ENCODE data around the gene DTD1. TPM values are rescaled to one million over a fixed set of nuclear protein-coding genes. Genes with fewer than 3 reads are reported as not detected.

Gene DTD1
- 61.6 and 70.0 TPM in 2 replicates for total RNA-seq

GRCh38 chr20:18587665-18588573, at the start of gene DTD1:
Gene DTD1, plus strand, starts transcription at chr20:18588054. Its CDS starts 19 bp downstream, at chr20:18588073.

GRCh38 chr20:18566892-18567738, 20.7 kb upstream of the DTD1 start, which contains the start of gene SMIM26:
Gene SMIM26, plus strand, starts transcription at chr20:18567432. Its CDS starts 47 bp downstream, at chr20:18567479.

GRCh38 chr20:18813483-18813882, 225.6 kb downstream of the DTD1 start, which contains the start of gene SCP2D1:
Gene SCP2D1, plus strand, starts transcription at chr20:18813783. Its CDS starts 33 bp downstream, at chr20:18813816.

Small RNAs within 50 kb of the gene (small RNA-seq; reads per million reads assigned to genes)
- not detected for gene RN7SL638P
- not detected for gene RNU6ATAC34P

Other genes starting within 250 kb of the DTD1 start
- 1.2 TPM in 2 replicates for gene DZANK1, start 121.0 kb upstream of the DTD1 start, total RNA-seq
- 11.8 and 16.2 TPM in 2 replicates for gene POLR3F, start 120.7 kb upstream of the DTD1 start, total RNA-seq
- gene RBBP9, start 90.8 kb upstream of the DTD1 start, total RNA-seq: 29.7 and 37.2 TPM in 2 replicates
- gene SEC23B, start 80.1 kb upstream of the DTD1 start, total RNA-seq: 38.8 and 39.7 TPM in 2 replicates
- gene SMIM26, start 20.6 kb upstream of the DTD1 start, total RNA-seq: 63.0 and 79.8 TPM in 2 replicates
- not detected in 2 replicates for gene SCP2D1, start 225.7 kb downstream of the DTD1 start, total RNA-seq

Measured in articular chondrocyte of knee joint (primary cell).